Breast epithelium (tissue), 4 donors: ENCODE data around the gene SIAH3. TPM values are rescaled to one million over a fixed set of nuclear protein-coding genes. Genes with fewer than 3 reads are reported as not detected.

Experiments used
- DNase-seq, 2 donors: peaks; one replicate each; pipeline ENCODE4 v3.0.0-alpha.2; 2019; ENCODE audit warnings: low spot score in 2 of 2
- H3K27ac ChIP-seq, 2 donors: fragments of 200-600 bp; sonication (generic) in 1 of 2; one replicate each; pipeline ENCODE4 v1.5.1; 2016 to 2019; ENCODE audit warnings: mild to moderate bottlenecking in 1 of 2
- H3K27me3 ChIP-seq, 2 donors: fragments of 200-600 bp; sonication (generic) in 1 of 2; one replicate each; pipeline versions ENCODE4 v1.5.1 to v1.6.0; 2017 to 2019; ENCODE audit warnings: control low read depth in 1 of 2, mild to moderate bottlenecking in 1 of 2
- H3K36me3 ChIP-seq: fragments of 200-600 bp; one replicate; pipeline ENCODE4 v1.5.1; 2019
- H3K4me1 ChIP-seq, 2 donors: fragments of 200-600 bp; sonication (generic); one replicate each; pipeline ENCODE4 v1.5.1; 2016 to 2019; ENCODE audit warnings: control low read depth in 1 of 2
- H3K4me3 ChIP-seq, 3 donors: fragments of 200-600 bp; sonication (generic); 1 replicate in 2 of 3; 2 replicates in 1 of 3; pipeline ENCODE4 v1.5.1; 2016 to 2019; ENCODE audit warnings: mild to moderate bottlenecking in 3 of 3, moderate library complexity in 2 of 3
- H3K9me3 ChIP-seq, 2 donors: fragments of 200-600 bp; sonication (generic) in 1 of 2; one replicate each; pipeline ENCODE4 v1.5.1; 2016 to 2019; ENCODE audit warnings: control low read depth in 1 of 2
- POLR2A ChIP-seq: fragments of 450-650 bp; IDR thresholded peaks from one replicate; pipeline ENCODE4 v1.6.1; 2016; ENCODE audit warnings: antibody characterized with exemption, mild to moderate bottlenecking, moderate library complexity
- POLR2AphosphoS5 ChIP-seq, 3 donors: sonication (generic); formaldehyde crosslinking; IDR thresholded peaks; one replicate each; pipeline ENCODE4 v1.6.1; 2017; ENCODE audit warnings: antibody characterized with exemption in 3 of 3
- intact Hi-C: fragments of 100-400 bp; cut with DNase I; formaldehyde crosslinking; loops from one replicate; pipeline ENCODE4 v1.15.1; 2023; ENCODE audit warnings: low total_unique reads
- total RNA-seq, 3 donors: library from RNA; depleted of rRNA; stranded (reverse); fragments of >200 nt; gene quantifications; one replicate each; pipeline ENCODE4 v1.1.0, GENCODE V29; 2016
- TF ChIP-seq, protein P1 (sequence below), 3 donors: fragments of 450-650 bp; IDR thresholded peaks; one replicate each; pipeline ENCODE4 v1.5.1; 2016 to 2017; ENCODE audit warnings: antibody characterized with exemption in 3 of 3, mild to moderate bottlenecking in 3 of 3, moderate library complexity in 3 of 3

The SIAH3 gene
- total RNA-seq, 3 donors from 2014 or later, result under 0.01 TPM; not detected in 2

DNA sequence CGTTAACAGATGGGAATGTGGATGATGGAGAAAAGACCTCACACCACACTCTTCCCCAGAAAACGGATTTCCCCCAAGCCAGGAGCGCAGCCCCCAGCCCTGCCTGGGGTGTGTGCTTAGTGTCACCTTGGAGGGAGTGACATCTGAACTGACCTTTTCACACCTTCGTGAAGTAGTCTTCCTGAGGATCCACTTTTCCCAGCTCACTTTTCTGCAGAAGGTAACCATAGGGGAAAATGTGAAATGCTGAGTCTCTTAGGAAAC, 26.2 kb downstream of the SIAH3 start:
- Histone ChIP-seq H3K4me1 (no peaks in the 10 kb centered on the region), H3K9me3 (no peaks in the 10 kb centered on the region), H3K27ac (no peak overlapping the region), H3K27me3 (no peaks in the 10 kb centered on the region), H3K4me3 (no peak overlapping the region), H3K36me3 (no peaks in the 10 kb centered on the region)
- intact Hi-C loops, result no loop called here
- no peak for DNase-seq
- no peak for TF ChIP-seq POLR2AphosphoS5 (IDR thresholded peaks at IDR 0.05)
- TF ChIP-seq, protein P1, sequence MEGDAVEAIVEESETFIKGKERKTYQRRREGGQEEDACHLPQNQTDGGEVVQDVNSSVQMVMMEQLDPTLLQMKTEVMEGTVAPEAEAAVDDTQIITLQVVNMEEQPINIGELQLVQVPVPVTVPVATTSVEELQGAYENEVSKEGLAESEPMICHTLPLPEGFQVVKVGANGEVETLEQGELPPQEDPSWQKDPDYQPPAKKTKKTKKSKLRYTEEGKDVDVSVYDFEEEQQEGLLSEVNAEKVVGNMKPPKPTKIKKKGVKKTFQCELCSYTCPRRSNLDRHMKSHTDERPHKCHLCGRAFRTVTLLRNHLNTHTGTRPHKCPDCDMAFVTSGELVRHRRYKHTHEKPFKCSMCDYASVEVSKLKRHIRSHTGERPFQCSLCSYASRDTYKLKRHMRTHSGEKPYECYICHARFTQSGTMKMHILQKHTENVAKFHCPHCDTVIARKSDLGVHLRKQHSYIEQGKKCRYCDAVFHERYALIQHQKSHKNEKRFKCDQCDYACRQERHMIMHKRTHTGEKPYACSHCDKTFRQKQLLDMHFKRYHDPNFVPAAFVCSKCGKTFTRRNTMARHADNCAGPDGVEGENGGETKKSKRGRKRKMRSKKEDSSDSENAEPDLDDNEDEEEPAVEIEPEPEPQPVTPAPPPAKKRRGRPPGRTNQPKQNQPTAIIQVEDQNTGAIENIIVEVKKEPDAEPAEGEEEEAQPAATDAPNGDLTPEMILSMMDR (IDR thresholded peaks at IDR 0.05), result no peak
- no peak for TF ChIP-seq POLR2A

DNA sequence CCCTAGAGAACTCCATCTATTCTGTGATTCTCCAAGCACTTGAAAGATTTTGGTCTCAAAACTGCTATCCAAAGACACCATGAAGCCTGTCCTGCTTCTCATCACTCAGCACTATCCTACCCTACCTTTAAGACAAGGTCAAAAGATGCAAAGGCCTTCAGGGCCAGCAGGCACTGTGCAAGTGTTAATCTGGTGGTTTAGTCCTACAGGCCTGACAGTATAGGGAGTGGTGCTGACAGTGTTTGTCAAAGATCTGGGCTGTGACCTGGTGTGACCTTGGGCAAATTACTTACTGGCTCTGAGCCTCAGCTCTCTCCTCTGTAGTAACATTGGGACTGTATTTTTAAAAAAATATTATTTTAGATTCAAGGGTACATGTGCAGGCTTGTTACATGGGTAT, 28.0 kb downstream of the SIAH3 start:
- no peak for DNase-seq
- Histone ChIP-seq H3K4me3 (no peak overlapping the region), H3K27ac (no peak overlapping the region), H3K27me3 (no peaks in the 10 kb centered on the region), H3K36me3 (no peaks in the 10 kb centered on the region), H3K4me1 (no peaks in the 10 kb centered on the region), H3K9me3 (no peaks in the 10 kb centered on the region)
- intact Hi-C loops, result loop anchor here (5.0 kb wide), 1 partner anchor 241 kb away; no protein-coding TSS in a partner anchor
- TF ChIP-seq, protein P1 (IDR thresholded peaks at IDR 0.05), result no peak
- no peak for TF ChIP-seq POLR2AphosphoS5 (IDR thresholded peaks at IDR 0.05)
- TF ChIP-seq POLR2A, result no peak

DNA sequence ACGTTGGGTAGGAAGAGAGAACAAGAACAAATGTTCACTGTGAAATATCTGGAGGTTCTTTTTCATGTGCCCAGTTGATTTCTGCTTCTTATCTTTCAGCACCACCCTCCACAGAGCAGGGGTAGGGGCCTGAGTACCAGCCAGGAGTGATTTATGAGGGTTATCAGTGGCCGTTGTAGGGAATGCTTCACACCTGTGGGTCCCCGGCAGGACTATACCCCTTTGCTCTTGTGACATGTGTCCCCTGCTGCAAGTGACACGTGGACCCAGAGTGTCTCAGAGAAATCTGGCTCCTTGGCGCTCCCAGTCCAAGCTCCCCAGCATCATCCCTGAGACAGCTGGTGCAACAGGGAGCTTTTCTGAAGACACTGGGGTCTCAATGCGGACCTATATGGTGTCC, 29.7 kb downstream of the SIAH3 start:
- H3K4me1 ChIP-seq, result no peaks in the 10 kb centered on the region
- no peak for DNase-seq
- H3K27ac ChIP-seq, result no peak overlapping the region
- no peaks in the 10 kb centered on the region for H3K27me3 ChIP-seq
- TF ChIP-seq POLR2AphosphoS5 (IDR thresholded peaks at IDR 0.05) (no peak), POLR2A (no peak)
- TF ChIP-seq, protein P1 (IDR thresholded peaks at IDR 0.05), result no peak
- intact Hi-C loops, result loop anchor here (5.0 kb wide), 1 partner anchor 240 kb away; no protein-coding TSS in a partner anchor
- no peak overlapping the region for H3K4me3 ChIP-seq
- H3K9me3 ChIP-seq, result no peaks in the 10 kb centered on the region
- no peaks in the 10 kb centered on the region for H3K36me3 ChIP-seq

DNA sequence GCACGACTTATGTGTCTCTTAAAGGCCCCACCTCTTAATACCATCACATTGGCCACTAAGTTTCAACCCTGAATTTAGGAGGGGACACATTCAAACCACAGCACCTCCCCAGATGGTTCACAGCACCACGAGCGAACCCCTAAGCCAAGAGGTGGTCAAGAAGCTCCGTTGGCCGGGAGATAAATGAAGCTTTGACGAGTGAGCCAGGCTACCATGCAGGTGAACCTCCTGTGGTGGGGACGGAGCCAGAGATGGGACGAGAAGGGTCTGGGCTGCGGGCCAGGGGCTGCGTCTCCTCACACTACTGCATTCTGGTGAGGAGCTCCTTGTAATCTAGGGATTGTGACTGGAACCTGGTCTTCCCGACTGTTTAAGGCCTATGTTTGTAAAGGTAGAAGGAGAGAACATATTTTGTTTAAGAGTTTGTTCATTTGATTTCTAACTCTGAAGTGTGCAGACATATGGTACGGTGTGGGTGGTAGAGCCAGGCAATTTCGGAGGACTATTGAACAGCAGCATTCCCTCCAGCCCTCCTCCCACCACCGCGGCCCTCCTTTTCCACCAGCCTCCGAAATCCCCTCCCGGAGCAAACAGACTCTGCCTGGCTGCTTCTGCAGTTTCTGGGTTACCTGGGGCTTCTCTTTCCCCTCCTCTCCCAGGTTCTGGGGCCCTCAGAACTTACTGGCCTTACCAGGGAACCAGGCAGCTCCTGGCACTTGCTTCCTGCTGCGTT, 31.3 kb downstream of the SIAH3 start:
- TF ChIP-seq, protein P1 (IDR thresholded peaks at IDR 0.05), result no peak
- TF ChIP-seq POLR2A (no peak), POLR2AphosphoS5 (IDR thresholded peaks at IDR 0.05) (no peak)
- DNase-seq, result no peak
- no peak overlapping the region for H3K4me3 ChIP-seq
- H3K36me3 ChIP-seq, result no peaks in the 10 kb centered on the region
- H3K27ac ChIP-seq, result no peak overlapping the region
- H3K9me3 ChIP-seq, result no peaks in the 10 kb centered on the region
- no peaks in the 10 kb centered on the region for H3K4me1 ChIP-seq
- intact Hi-C loops, result loop anchor here (5.0 kb wide), 1 partner anchor 238 kb away; no protein-coding TSS in a partner anchor
- no peaks in the 10 kb centered on the region for H3K27me3 ChIP-seq

DNA sequence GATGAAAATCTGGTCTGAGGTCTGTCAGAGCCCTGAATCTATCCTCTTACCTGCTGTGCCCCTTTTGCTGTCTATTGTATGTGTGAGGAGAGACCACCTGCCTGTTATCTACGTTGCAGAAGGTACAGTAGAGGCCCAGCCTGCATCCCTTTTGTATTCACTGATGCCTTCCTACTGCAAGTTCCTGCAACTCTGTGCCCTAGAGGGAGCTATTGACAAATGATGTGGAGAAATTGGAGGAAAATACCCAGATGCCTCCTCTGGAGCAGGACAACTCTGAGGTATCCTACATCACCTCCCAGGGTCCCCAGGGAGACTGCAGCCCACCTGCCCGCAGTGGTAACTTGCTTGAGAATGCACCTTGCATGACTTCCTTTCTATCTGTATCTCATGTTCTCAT, 33.7 kb downstream of the SIAH3 start:
- Histone ChIP-seq H3K36me3 (no peaks in the 10 kb centered on the region), H3K9me3 (no peaks in the 10 kb centered on the region), H3K27me3 (no peaks in the 10 kb centered on the region), H3K27ac (no peak overlapping the region), H3K4me1 (no peaks in the 10 kb centered on the region), H3K4me3 (no peak overlapping the region)
- DNase-seq, result no peak
- TF ChIP-seq POLR2A (no peak), POLR2AphosphoS5 (IDR thresholded peaks at IDR 0.05) (no peak)
- intact Hi-C loops, result no loop called here
